ENCODE results near the gene CX3CR1.
"Not testable (repeated sequence)": the region's sequence is repeated elsewhere in the genome, so short reads cannot be mapped to it uniquely, and the experiment has no call there.

The CX3CR1 gene

DNA sequence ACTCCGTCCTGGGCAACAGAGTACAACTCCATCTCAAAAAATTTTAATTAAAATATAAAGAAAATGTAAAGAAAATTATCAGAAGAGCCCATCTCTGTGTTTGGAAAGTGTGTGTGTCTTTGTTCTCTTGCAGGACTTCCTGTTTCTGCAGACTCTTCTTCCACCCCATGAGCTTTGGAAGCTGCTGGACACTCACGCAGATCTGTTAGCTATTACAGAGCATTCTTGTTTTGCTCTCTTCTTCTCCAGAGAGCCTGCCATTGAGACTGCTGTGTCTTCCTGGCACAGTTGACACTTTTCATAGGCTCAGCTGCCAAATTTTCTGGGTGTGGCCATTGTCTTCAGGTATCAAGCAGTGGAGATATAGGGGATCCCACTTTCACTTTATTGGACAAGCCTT lies 43.7 kb upstream of the CX3CR1 start:
- Histone ChIP-seq H2BK15ac (replicated peaks; ENCODE audit: low read depth) (no peak overlapping the region), H3K36me3 (ENCODE audit: control insufficient read depth, insufficient read depth, low read length) (no peaks in the 10 kb centered on the region), H4K5ac (ENCODE audit: low read length) (no peak overlapping the region), H3K4me3 (ENCODE audit: low read length) (no peak overlapping the region), H2BK5ac (ENCODE audit: low read length) (no peak overlapping the region), H3K4me2 (ENCODE audit: low read length) (no peak overlapping the region), H3K4me1 (ENCODE audit: control insufficient read depth, low read depth, low read length) (no peaks in the 10 kb centered on the region), H3K9ac (ENCODE audit: low read length) (no peak overlapping the region), H3K56ac (ENCODE audit: low read length) (no peak overlapping the region), H3K27ac (ENCODE audit: low read depth, low read length) (no peak overlapping the region), H3K18ac (ENCODE audit: low read length) (no peak overlapping the region), H3K27me3 (ENCODE audit: insufficient read depth, low read length, poor library complexity) (no peaks in the 10 kb centered on the region), H3K4ac (ENCODE audit: low read depth, low read length) (no peak overlapping the region), H3K79me1 (ENCODE audit: low read length) (no peaks in the 10 kb centered on the region), H4K8ac (ENCODE audit: low read depth, low read length) (no peak overlapping the region), H3K23ac (ENCODE audit: low read length) (no peak overlapping the region), H3K79me2 (ENCODE audit: control insufficient read depth, insufficient read depth, low read length) (no peaks in the 10 kb centered on the region), H2AK5ac (ENCODE audit: low read length) (no peak overlapping the region), H2BK120ac (ENCODE audit: low read depth, low read length) (no peak overlapping the region)
- DNase-seq: no peak
- WGBS (ENCODE audit: extremely low coverage, insufficient coverage, low lambda C conversion rate): no CpG with 5 or more reads among the region's 2 CpGs

DNA sequence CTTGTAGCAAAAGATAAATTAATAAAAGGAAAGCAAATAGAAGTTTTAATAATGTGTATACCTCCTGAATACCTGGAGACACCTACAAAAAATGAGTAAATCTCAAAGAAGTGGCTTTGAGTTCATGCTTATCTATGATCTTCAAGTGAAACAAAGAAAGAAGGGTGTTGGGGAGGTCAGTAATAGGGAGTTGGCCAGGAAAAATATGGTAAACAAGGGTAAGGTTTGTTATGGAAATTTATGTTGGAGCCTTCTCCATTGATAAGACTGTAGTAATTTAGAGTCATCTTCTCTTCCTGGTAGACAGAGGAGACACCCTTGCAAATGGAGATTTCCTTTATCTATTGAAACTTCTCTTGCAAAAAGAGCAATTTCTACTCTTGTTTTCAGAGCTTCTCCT lies 43.1 kb upstream of the CX3CR1 start:
- H3K4me3 ChIP-seq (ENCODE audit: low read length): no peak overlapping the region
- H3K18ac ChIP-seq (ENCODE audit: low read length): no peak overlapping the region
- no peak overlapping the region for H4K8ac ChIP-seq (ENCODE audit: low read depth, low read length)
- H3K4ac ChIP-seq (ENCODE audit: low read depth, low read length): no peak overlapping the region
- no peaks in the 10 kb centered on the region for H3K79me2 ChIP-seq (ENCODE audit: control insufficient read depth, insufficient read depth, low read length)
- no peak overlapping the region for H3K27ac ChIP-seq (ENCODE audit: low read depth, low read length)
- H3K4me1 ChIP-seq (ENCODE audit: control insufficient read depth, low read depth, low read length): no peaks in the 10 kb centered on the region
- H3K27me3 ChIP-seq (ENCODE audit: insufficient read depth, low read length, poor library complexity): no peaks in the 10 kb centered on the region
- no peak overlapping the region for H3K4me2 ChIP-seq (ENCODE audit: low read length)
- no peak overlapping the region for H3K9ac ChIP-seq (ENCODE audit: low read length)
- no peak for DNase-seq
- no peak overlapping the region for H2AK5ac ChIP-seq (ENCODE audit: low read length)
- no peaks in the 10 kb centered on the region for H3K36me3 ChIP-seq (ENCODE audit: control insufficient read depth, insufficient read depth, low read length)
- H2BK120ac ChIP-seq (ENCODE audit: low read depth, low read length): no peak overlapping the region
- H3K79me1 ChIP-seq (ENCODE audit: low read length): no peaks in the 10 kb centered on the region
- H2BK15ac ChIP-seq (replicated peaks; ENCODE audit: low read depth): no peak overlapping the region
- H3K56ac ChIP-seq (ENCODE audit: low read length): no peak overlapping the region
- no peak overlapping the region for H2BK5ac ChIP-seq (ENCODE audit: low read length)
- H4K5ac ChIP-seq (ENCODE audit: low read length): no peak overlapping the region
- no peak overlapping the region for H3K23ac ChIP-seq (ENCODE audit: low read length)

DNA sequence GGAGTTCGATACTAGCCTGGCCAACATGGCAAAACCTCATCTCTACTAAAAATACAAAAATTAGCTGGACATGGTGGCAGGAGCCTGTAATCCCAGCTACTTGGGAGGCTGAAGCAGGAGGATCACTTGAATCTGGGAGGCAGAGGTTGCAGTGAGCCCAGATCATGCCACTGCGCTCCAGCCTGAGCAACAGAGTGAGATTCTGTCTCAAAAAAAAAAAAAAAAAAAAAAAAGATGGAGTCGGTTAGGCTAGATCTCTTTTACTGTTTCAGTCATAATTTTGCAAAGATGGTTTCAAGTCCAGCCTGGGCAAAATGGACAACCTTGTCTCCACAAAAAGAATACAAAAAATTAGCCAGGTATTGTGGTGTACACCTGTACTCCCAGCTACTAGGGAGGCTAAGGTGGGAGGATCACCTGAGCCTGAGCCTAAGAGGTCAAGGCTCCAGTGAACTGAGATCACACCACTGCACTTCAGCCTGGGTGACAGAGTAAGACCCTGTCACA lies 42.4 kb upstream of the CX3CR1 start:
- H3K56ac ChIP-seq (ENCODE audit: low read length); H3K36me3 ChIP-seq (ENCODE audit: control insufficient read depth, insufficient read depth, low read length); H4K8ac ChIP-seq (ENCODE audit: low read depth, low read length); H3K79me2 ChIP-seq (ENCODE audit: control insufficient read depth, insufficient read depth, low read length); H2BK5ac ChIP-seq (ENCODE audit: low read length); H3K4me1 ChIP-seq (ENCODE audit: control insufficient read depth, low read depth, low read length); DNase-seq; H2BK15ac ChIP-seq (replicated peaks; ENCODE audit: low read depth); H3K27me3 ChIP-seq (ENCODE audit: insufficient read depth, low read length, poor library complexity); H3K23ac ChIP-seq (ENCODE audit: low read length); H4K5ac ChIP-seq (ENCODE audit: low read length); H3K4ac ChIP-seq (ENCODE audit: low read depth, low read length); H3K4me3 ChIP-seq (ENCODE audit: low read length); H3K4me2 ChIP-seq (ENCODE audit: low read length); H3K18ac ChIP-seq (ENCODE audit: low read length); H3K9ac ChIP-seq (ENCODE audit: low read length); H2BK120ac ChIP-seq (ENCODE audit: low read depth, low read length); H3K27ac ChIP-seq (ENCODE audit: low read depth, low read length); H2AK5ac ChIP-seq (ENCODE audit: low read length); H3K79me1 ChIP-seq (ENCODE audit: low read length): not testable (repeated sequence)
- WGBS (ENCODE audit: extremely low coverage, insufficient coverage, low lambda C conversion rate): no CpG with 5 or more reads among the region's 3 CpGs

DNA sequence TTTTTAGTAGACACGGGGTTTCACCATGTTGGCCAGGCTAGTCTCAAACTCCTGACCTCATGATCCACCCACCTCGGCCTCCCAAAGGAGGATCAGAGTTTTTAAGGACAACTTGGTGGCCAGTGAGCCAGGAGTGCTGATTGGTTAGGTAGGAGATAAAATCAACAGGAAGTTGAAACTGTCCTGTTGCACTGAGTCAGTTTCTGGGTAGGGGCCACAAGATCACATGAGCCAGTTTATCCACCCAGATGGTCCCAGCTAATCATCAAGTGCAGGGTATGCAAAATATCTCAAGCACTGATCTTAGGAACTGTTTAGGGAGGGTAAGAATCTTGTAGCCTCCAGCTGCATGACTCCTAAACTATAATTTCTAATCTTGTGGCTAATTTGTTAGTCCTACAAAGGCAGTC lies 41.7 kb upstream of the CX3CR1 start:
- H2BK15ac ChIP-seq (replicated peaks; ENCODE audit: low read depth); H3K56ac ChIP-seq (ENCODE audit: low read length); H3K4me3 ChIP-seq (ENCODE audit: low read length); H3K4me2 ChIP-seq (ENCODE audit: low read length); H3K27ac ChIP-seq (ENCODE audit: low read depth, low read length); H2BK120ac ChIP-seq (ENCODE audit: low read depth, low read length); H3K4me1 ChIP-seq (ENCODE audit: control insufficient read depth, low read depth, low read length); H2AK5ac ChIP-seq (ENCODE audit: low read length); H3K36me3 ChIP-seq (ENCODE audit: control insufficient read depth, insufficient read depth, low read length); H3K18ac ChIP-seq (ENCODE audit: low read length); H4K8ac ChIP-seq (ENCODE audit: low read depth, low read length); H3K9ac ChIP-seq (ENCODE audit: low read length); H3K27me3 ChIP-seq (ENCODE audit: insufficient read depth, low read length, poor library complexity); H2BK5ac ChIP-seq (ENCODE audit: low read length); H3K23ac ChIP-seq (ENCODE audit: low read length); H3K79me1 ChIP-seq (ENCODE audit: low read length); H3K79me2 ChIP-seq (ENCODE audit: control insufficient read depth, insufficient read depth, low read length); H4K5ac ChIP-seq (ENCODE audit: low read length); H3K4ac ChIP-seq (ENCODE audit: low read depth, low read length): not testable (repeated sequence)
- WGBS (ENCODE audit: extremely low coverage, insufficient coverage, low lambda C conversion rate): no CpG with 5 or more reads among the region's 2 CpGs
- peak; percentile 16 for DNase-seq

DNA sequence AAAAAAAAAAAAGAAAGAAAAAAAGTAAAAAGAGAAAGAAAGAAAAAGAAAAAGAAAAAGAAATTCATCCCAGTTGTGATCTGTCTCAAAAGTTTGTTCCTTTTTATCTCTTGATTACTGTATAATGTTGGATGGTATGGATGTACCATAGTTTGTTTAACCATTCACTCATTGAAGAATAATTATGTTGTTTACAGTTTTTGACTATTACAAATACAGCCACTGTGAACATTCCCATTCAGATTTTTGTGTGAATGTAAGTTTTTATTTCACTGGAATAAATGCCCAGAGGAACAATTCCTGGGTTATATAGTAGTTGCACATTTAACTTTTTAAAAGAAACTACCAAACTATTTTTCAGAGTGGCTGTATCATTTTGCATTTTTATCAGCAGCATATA lies 39.4 kb upstream of the CX3CR1 start:
- Histone ChIP-seq H3K4ac (ENCODE audit: low read depth, low read length) (no peak overlapping the region), H3K4me2 (ENCODE audit: low read length) (no peak overlapping the region), H3K56ac (ENCODE audit: low read length) (no peak overlapping the region), H2AK5ac (ENCODE audit: low read length) (no peak overlapping the region), H3K27ac (ENCODE audit: low read depth, low read length) (no peak overlapping the region), H3K79me2 (ENCODE audit: control insufficient read depth, insufficient read depth, low read length) (no peaks in the 10 kb centered on the region), H3K4me3 (ENCODE audit: low read length) (no peak overlapping the region), H2BK15ac (replicated peaks; ENCODE audit: low read depth) (no peak overlapping the region), H4K8ac (ENCODE audit: low read depth, low read length) (no peak overlapping the region), H2BK5ac (ENCODE audit: low read length) (no peak overlapping the region), H3K9ac (ENCODE audit: low read length) (no peak overlapping the region), H3K23ac (ENCODE audit: low read length) (no peak overlapping the region), H4K5ac (ENCODE audit: low read length) (no peak overlapping the region), H2BK120ac (ENCODE audit: low read depth, low read length) (no peak overlapping the region), H3K36me3 (ENCODE audit: control insufficient read depth, insufficient read depth, low read length) (no peaks in the 10 kb centered on the region), H3K18ac (ENCODE audit: low read length) (no peak overlapping the region), H3K4me1 (ENCODE audit: control insufficient read depth, low read depth, low read length) (no peaks in the 10 kb centered on the region), H3K79me1 (ENCODE audit: low read length) (no peaks in the 10 kb centered on the region), H3K27me3 (ENCODE audit: insufficient read depth, low read length, poor library complexity) (no peaks in the 10 kb centered on the region)
- DNase-seq: no peak

DNA sequence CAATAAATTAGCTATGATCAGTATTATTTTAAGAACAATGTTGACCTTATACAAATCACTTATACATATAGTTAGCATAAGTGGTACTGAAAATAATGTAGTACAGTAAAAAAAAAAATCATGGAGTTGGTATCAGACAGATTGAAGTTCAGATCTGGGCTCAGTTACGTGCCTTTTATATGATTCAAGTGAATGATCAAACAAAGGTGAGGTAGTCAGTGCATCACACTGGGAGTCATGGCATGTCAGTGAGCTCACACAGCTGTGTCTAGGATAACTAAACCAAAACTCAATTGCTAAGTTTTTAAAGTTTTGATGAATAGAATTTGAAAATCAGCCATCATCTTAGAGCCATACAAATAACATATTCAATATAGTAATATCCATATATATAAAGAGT lies 38.5 kb upstream of the CX3CR1 start:
- no peak overlapping the region for H3K4ac ChIP-seq (ENCODE audit: low read depth, low read length)
- H3K18ac ChIP-seq (ENCODE audit: low read length): no peak overlapping the region
- H3K27me3 ChIP-seq (ENCODE audit: insufficient read depth, low read length, poor library complexity): no peaks in the 10 kb centered on the region
- H2BK120ac ChIP-seq (ENCODE audit: low read depth, low read length): no peak overlapping the region
- no peaks in the 10 kb centered on the region for H3K79me2 ChIP-seq (ENCODE audit: control insufficient read depth, insufficient read depth, low read length)
- no peak overlapping the region for H3K27ac ChIP-seq (ENCODE audit: low read depth, low read length)
- no peaks in the 10 kb centered on the region for H3K4me1 ChIP-seq (ENCODE audit: control insufficient read depth, low read depth, low read length)
- H3K9ac ChIP-seq (ENCODE audit: low read length): no peak overlapping the region
- H2AK5ac ChIP-seq (ENCODE audit: low read length): no peak overlapping the region
- no peak overlapping the region for H2BK15ac ChIP-seq (replicated peaks; ENCODE audit: low read depth)
- WGBS (ENCODE audit: extremely low coverage, insufficient coverage, low lambda C conversion rate): no CpG with 5 or more reads among the region's 1 CpG
- H4K8ac ChIP-seq (ENCODE audit: low read depth, low read length): no peak overlapping the region
- H3K23ac ChIP-seq (ENCODE audit: low read length): no peak overlapping the region
- H3K79me1 ChIP-seq (ENCODE audit: low read length): no peaks in the 10 kb centered on the region
- no peak overlapping the region for H3K4me2 ChIP-seq (ENCODE audit: low read length)
- no peaks in the 10 kb centered on the region for H3K36me3 ChIP-seq (ENCODE audit: control insufficient read depth, insufficient read depth, low read length)
- H2BK5ac ChIP-seq (ENCODE audit: low read length): no peak overlapping the region
- no peak overlapping the region for H4K5ac ChIP-seq (ENCODE audit: low read length)
- no peak for DNase-seq
- H3K4me3 ChIP-seq (ENCODE audit: low read length): no peak overlapping the region
- no peak overlapping the region for H3K56ac ChIP-seq (ENCODE audit: low read length)
